Measurements from ENCODE around the gene CST7. TPM values are rescaled to one million over a fixed set of nuclear protein-coding genes. Genes with fewer than 3 reads are reported as not detected.

The CST7 gene
- total and polyA plus RNA-seq, 2 of the 13 experiments (the other 11 are each of a cell fraction or from before 2014, with no cell fraction given): not detected

DNA sequence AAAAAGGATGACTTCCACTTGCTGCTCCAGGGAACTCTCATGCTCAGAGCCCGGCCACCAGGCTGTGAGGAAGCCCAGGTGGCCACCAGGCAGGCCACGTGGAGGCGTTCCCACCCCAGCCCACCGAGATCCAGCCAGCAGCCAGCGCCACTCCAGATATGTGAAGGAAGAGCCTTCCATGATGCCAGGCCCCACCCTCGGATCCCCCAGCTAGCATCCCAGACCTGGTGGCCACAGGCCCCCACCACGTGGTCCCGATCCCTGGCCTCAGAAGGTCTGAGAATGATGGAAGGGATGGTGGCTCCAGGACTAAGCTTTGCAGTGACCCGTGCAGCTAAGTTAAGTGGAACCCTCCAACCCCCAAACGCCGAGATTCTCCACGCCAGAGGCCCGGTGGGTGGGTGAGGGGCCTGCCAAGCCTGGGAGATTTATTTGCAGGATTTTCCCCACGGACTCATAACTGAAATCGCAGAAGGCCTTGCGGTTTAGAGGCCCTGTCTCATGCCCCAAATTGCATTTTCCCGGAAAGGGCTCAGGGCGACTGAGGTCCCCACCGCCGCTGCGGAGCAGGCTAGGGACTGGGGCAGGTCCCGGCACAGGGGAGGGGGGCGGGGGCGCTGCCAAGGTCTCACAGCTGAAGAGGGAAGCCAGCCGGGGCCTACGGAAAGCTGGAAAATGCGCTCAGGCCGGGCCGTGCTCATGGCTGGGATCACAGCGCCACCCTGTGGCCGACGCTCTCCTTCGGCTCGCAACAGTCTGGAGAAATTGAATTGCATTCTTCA is 31.1 kb upstream of the CST7 start (continued):
- TF ChIP-seq, protein P1, sequence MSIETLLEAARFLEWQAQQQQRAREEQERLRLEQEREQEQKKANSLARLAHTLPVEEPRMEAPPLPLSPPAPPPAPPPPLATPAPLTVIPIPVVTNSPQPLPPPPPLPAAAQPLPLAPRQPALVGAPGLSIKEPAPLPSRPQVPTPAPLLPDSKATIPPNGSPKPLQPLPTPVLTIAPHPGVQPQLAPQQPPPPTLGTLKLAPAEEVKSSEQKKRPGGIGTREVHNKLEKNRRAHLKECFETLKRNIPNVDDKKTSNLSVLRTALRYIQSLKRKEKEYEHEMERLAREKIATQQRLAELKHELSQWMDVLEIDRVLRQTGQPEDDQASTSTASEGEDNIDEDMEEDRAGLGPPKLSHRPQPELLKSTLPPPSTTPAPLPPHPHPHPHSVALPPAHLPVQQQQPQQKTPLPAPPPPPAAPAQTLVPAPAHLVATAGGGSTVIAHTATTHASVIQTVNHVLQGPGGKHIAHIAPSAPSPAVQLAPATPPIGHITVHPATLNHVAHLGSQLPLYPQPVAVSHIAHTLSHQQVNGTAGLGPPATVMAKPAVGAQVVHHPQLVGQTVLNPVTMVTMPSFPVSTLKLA (IDR thresholded peaks at IDR 0.05): peak; percentile 50; the same call in 1 of the 2 replicates
- TF ChIP-seq ZNF501 (CRISPR knock-in tag; IDR thresholded peaks at IDR 0.05): peak; percentile 73; the same call in 1 of the 2 replicates
- TF ChIP-seq, protein P2, sequence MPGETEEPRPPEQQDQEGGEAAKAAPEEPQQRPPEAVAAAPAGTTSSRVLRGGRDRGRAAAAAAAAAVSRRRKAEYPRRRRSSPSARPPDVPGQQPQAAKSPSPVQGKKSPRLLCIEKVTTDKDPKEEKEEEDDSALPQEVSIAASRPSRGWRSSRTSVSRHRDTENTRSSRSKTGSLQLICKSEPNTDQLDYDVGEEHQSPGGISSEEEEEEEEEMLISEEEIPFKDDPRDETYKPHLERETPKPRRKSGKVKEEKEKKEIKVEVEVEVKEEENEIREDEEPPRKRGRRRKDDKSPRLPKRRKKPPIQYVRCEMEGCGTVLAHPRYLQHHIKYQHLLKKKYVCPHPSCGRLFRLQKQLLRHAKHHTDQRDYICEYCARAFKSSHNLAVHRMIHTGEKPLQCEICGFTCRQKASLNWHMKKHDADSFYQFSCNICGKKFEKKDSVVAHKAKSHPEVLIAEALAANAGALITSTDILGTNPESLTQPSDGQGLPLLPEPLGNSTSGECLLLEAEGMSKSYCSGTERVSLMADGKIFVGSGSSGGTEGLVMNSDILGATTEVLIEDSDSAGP (CRISPR knock-in tag; IDR thresholded peaks at IDR 0.05; ENCODE audit: borderline replicate concordance): peak; percentile 35; the same call in 1 of the 2 replicates
- TF ChIP-seq, protein P3, sequence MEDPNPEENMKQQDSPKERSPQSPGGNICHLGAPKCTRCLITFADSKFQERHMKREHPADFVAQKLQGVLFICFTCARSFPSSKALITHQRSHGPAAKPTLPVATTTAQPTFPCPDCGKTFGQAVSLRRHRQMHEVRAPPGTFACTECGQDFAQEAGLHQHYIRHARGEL (CRISPR knock-in tag; IDR thresholded peaks at IDR 0.05): no peak
- TF ChIP-seq KLF15 (CRISPR knock-in tag; IDR thresholded peaks at IDR 0.05; ENCODE audit: borderline replicate concordance): no peak
- TF ChIP-seq, protein P4, sequence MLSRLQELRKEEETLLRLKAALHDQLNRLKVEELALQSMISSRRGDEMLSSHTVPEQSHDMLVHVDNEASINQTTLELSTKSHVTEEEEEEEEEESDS (CRISPR knock-in tag; IDR thresholded peaks at IDR 0.05; ENCODE audit: borderline replicate concordance): no peak
- TF ChIP-seq, protein P5, sequence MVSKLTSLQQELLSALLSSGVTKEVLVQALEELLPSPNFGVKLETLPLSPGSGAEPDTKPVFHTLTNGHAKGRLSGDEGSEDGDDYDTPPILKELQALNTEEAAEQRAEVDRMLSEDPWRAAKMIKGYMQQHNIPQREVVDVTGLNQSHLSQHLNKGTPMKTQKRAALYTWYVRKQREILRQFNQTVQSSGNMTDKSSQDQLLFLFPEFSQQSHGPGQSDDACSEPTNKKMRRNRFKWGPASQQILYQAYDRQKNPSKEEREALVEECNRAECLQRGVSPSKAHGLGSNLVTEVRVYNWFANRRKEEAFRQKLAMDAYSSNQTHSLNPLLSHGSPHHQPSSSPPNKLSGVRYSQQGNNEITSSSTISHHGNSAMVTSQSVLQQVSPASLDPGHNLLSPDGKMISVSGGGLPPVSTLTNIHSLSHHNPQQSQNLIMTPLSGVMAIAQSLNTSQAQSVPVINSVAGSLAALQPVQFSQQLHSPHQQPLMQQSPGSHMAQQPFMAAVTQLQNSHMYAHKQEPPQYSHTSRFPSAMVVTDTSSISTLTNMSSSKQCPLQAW (CRISPR knock-in tag; IDR thresholded peaks at IDR 0.05): peak; percentile 52; the same call in 1 of the 2 replicates
- TF ChIP-seq CTCF (CRISPR knock-in tag; IDR thresholded peaks at IDR 0.05): peak; percentile 96
- TF ChIP-seq TEAD3 (CRISPR knock-in tag; optimal IDR thresholded peaks at IDR 0.05; ENCODE audit: borderline replicate concordance): peak; percentile 68
- TF ChIP-seq MAZ (IDR thresholded peaks at IDR 0.05; ENCODE audit: borderline replicate concordance, low read depth, low read length): no peak
- TF ChIP-seq MAZ (CRISPR knock-in tag; IDR thresholded peaks at IDR 0.05; ENCODE audit: low read depth): peak; percentile 20; the same call in 1 of the 2 replicates
- TF ChIP-seq RBM39 (IDR thresholded peaks at IDR 0.05; ENCODE audit: low read depth, low read length, poor library complexity, severe bottlenecking): peak; percentile 68
- TF ChIP-seq, protein P6, sequence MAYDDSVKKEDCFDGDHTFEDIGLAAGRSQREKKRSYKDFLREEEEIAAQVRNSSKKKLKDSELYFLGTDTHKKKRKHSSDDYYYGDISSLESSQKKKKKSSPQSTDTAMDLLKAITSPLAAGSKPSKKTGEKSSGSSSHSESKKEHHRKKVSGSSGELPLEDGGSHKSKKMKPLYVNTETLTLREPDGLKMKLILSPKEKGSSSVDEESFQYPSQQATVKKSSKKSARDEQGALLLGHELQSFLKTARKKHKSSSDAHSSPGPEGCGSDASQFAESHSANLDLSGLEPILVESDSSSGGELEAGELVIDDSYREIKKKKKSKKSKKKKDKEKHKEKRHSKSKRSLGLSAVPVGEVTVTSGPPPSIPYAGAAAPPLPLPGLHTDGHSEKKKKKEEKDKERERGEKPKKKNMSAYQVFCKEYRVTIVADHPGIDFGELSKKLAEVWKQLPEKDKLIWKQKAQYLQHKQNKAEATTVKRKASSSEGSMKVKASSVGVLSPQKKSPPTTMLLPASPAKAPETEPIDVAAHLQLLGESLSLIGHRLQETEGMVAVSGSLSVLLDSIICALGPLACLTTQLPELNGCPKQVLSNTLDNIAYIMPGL (CRISPR knock-in tag; IDR thresholded peaks at IDR 0.05; ENCODE audit: borderline replicate concordance in 1 of 2, low read depth in 1 of 2): 0 out of 4 replicates have a peak, but pooled peaks of 1 of the 2 experiments have one; percentile 43
- TF ChIP-seq ZFY (CRISPR knock-in tag; IDR thresholded peaks at IDR 0.05): peak; percentile 63; the same call in 1 of the 2 replicates
- TF ChIP-seq SMC3 (IDR thresholded peaks at IDR 0.05; ENCODE audit: low read length): peak; percentile 71
- TF ChIP-seq EEA1 (CRISPR knock-in tag; IDR thresholded peaks at IDR 0.05; ENCODE audit: borderline replicate concordance): 0 out of 2 replicates have a peak, but pooled peaks have one; percentile 39

All from HepG2 (cell line).